ENCODE measurements around the gene NEAT1.

GRCh38 chr11:65454696-65455456 lies 32.3 kb downstream of the NEAT1 start:
- TF ChIP-seq FOXK2 (IDR thresholded peaks at IDR 0.05), result no peak
- no peak for TF ChIP-seq FOXM1 (IDR thresholded peaks at IDR 0.05; ENCODE audit: borderline replicate concordance)
- TF ChIP-seq TARDBP (IDR thresholded peaks at IDR 0.05), result no peak
- no peak for TF ChIP-seq SP1 (IDR thresholded peaks at IDR 0.05)
- no peak for TF ChIP-seq SUZ12 (IDR thresholded peaks at IDR 0.05)
- TF ChIP-seq ELF4 (IDR thresholded peaks at IDR 0.05), result no peak

Data from HEK293T (cell line).